Astrocyte (in vitro differentiated cells and primary cell): ENCODE data around the gene PUS10. TPM values are rescaled to one million over a fixed set of nuclear protein-coding genes. Genes with fewer than 3 reads are reported as not detected.

Experiments
- DNase-seq: peaks from one replicate; pipeline ENCODE4 v3.0.0-alpha.2; 2010; ENCODE audit warnings: low read depth
- FAIRE-seq: peaks from 2 replicates; lab custom pipeline; 2011; peaks lifted over from hg19 to GRCh38; lab: Jason Lieb, UNC
- H2AFZ ChIP-seq: 2 replicates; pipeline ENCODE4 v1.6.0; 2012; ENCODE audit warnings: low read depth, low read length, inconsistent platforms
- H3K27ac ChIP-seq: 2 replicates; pipeline ENCODE4 v1.5.1; 2011; ENCODE audit warnings: low read depth, low read length, inconsistent platforms
- H3K27me3 ChIP-seq: 2 replicates; pipeline ENCODE4 v1.6.0; 2011; ENCODE audit warnings: low read length, inconsistent platforms; ENCODE audit not compliant: insufficient read depth
- H3K36me3 ChIP-seq: 2 replicates; pipeline ENCODE4 v1.5.1; 2011; ENCODE audit warnings: low read length, inconsistent platforms; ENCODE audit not compliant: insufficient read depth
- H3K4me1 ChIP-seq: 2 replicates; pipeline ENCODE4 v1.5.1; 2011; ENCODE audit warnings: low read length, inconsistent platforms; ENCODE audit not compliant: insufficient read depth
- H3K4me2 ChIP-seq: 2 replicates; pipeline ENCODE4 v1.6.0; 2012; ENCODE audit warnings: low read length, inconsistent platforms
- H3K4me3 ChIP-seq: 2 replicates; pipeline ENCODE4 v1.5.1; 2011; ENCODE audit warnings: low read depth, mild to moderate bottlenecking, low read length, inconsistent platforms; ENCODE audit not compliant: insufficient read depth
- H3K79me2 ChIP-seq: 2 replicates; pipeline ENCODE4 v1.6.0; 2012; ENCODE audit warnings: mild to moderate bottlenecking, low read length, inconsistent platforms; ENCODE audit not compliant: insufficient read depth
- H3K9ac ChIP-seq: 2 replicates; pipeline ENCODE4 v1.6.0; 2012; ENCODE audit warnings: mild to moderate bottlenecking, low read length, inconsistent platforms
- H3K9me3 ChIP-seq: 2 replicates; pipeline ENCODE4 v1.5.1; 2012; ENCODE audit warnings: low read depth, mild to moderate bottlenecking, low read length, inconsistent platforms; ENCODE audit not compliant: insufficient read depth
- H4K20me1 ChIP-seq: 2 replicates; pipeline ENCODE4 v1.6.0; 2012; ENCODE audit warnings: low read length, inconsistent platforms; ENCODE audit not compliant: insufficient read depth
- H3K27ac Mint-ChIP-seq: one replicate; pipeline ENCODE4 v1.8.0; 2021; ENCODE audit warnings: mild to moderate bottlenecking, mixed read lengths; ENCODE audit not compliant: unreplicated experiment
- H3K27me3 Mint-ChIP-seq: one replicate; pipeline ENCODE4 v1.8.0; 2021; ENCODE audit warnings: low read depth, mixed read lengths; ENCODE audit not compliant: unreplicated experiment
- H3K36me3 Mint-ChIP-seq: one replicate; pipeline ENCODE4 v1.8.0; 2021; ENCODE audit warnings: low read depth, mixed read lengths; ENCODE audit not compliant: unreplicated experiment
- H3K4me1 Mint-ChIP-seq: one replicate; pipeline ENCODE4 v1.8.0; 2021; ENCODE audit warnings: low read depth, mixed read lengths; ENCODE audit not compliant: unreplicated experiment
- H3K4me3 Mint-ChIP-seq: one replicate; pipeline ENCODE4 v1.8.0; 2021; ENCODE audit warnings: mild to moderate bottlenecking, moderate library complexity, mixed read lengths; ENCODE audit not compliant: unreplicated experiment
- H3K9me3 Mint-ChIP-seq: one replicate; pipeline ENCODE4 v1.8.0; 2021; ENCODE audit warnings: mild to moderate bottlenecking, mixed read lengths; ENCODE audit not compliant: unreplicated experiment
- EZH2 ChIP-seq: IDR thresholded peaks from 2 replicates; pipeline ENCODE4 v1.6.1; 2012; ENCODE audit warnings: mild to moderate bottlenecking, low read length, inconsistent platforms; ENCODE audit not compliant: insufficient read depth
- total RNA-seq: library from RNA; stranded (reverse); gene quantifications from 2 replicates; pipeline ENCODE4 v1.2.1, GENCODE V29; 2021
- TF ChIP-seq, protein P1 (sequence below): IDR thresholded peaks from 2 replicates; pipeline ENCODE4 v1.5.1; 2011; ENCODE audit warnings: low read depth, mild to moderate bottlenecking, inconsistent platforms, low read length, moderate library complexity; ENCODE audit not compliant: insufficient read depth

The PUS10 gene
- total RNA-seq, 1 donor from 2014 or later, result 7.7 TPM

- TF ChIP-seq, protein P1, sequence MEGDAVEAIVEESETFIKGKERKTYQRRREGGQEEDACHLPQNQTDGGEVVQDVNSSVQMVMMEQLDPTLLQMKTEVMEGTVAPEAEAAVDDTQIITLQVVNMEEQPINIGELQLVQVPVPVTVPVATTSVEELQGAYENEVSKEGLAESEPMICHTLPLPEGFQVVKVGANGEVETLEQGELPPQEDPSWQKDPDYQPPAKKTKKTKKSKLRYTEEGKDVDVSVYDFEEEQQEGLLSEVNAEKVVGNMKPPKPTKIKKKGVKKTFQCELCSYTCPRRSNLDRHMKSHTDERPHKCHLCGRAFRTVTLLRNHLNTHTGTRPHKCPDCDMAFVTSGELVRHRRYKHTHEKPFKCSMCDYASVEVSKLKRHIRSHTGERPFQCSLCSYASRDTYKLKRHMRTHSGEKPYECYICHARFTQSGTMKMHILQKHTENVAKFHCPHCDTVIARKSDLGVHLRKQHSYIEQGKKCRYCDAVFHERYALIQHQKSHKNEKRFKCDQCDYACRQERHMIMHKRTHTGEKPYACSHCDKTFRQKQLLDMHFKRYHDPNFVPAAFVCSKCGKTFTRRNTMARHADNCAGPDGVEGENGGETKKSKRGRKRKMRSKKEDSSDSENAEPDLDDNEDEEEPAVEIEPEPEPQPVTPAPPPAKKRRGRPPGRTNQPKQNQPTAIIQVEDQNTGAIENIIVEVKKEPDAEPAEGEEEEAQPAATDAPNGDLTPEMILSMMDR, result no peak
- no peak for TF ChIP-seq EZH2
- DNase-seq (peak; percentile 25), FAIRE-seq (no peak)
- H3K9me3 Mint-ChIP-seq, result no peaks in the 10 kb centered on the region
- H3K4me3 Mint-ChIP-seq, result no peak overlapping the region
- H3K27ac Mint-ChIP-seq, result no peak overlapping the region
- H4K20me1 ChIP-seq, result no peaks in the 10 kb centered on the region
- H3K9ac ChIP-seq, result no peak overlapping the region
- no peak overlapping the region for H2AFZ ChIP-seq
- peaks cover 10% of the 10 kb centered on the region for H3K36me3 Mint-ChIP-seq
- no peak overlapping the region for H3K4me2 ChIP-seq
- H3K36me3 ChIP-seq, result peaks cover 2% of the 10 kb centered on the region
- H3K4me1 Mint-ChIP-seq, result peaks cover 3% of the 10 kb centered on the region
- H3K79me2 ChIP-seq, result no peaks in the 10 kb centered on the region
- no peaks in the 10 kb centered on the region for H3K27me3 Mint-ChIP-seq
- no peak overlapping the region for H3K27ac ChIP-seq
- no peak overlapping the region for H3K4me3 ChIP-seq
- no peaks in the 10 kb centered on the region for H3K9me3 ChIP-seq
- H3K27me3 ChIP-seq, result no peaks in the 10 kb centered on the region
- H3K4me1 ChIP-seq, result peaks cover 5% of the 10 kb centered on the region
These were observed 91.1 kb downstream of the PUS10 start for GRCh38 chr2:60926741-60927552.

- no peaks in the 10 kb centered on the region for H3K9me3 Mint-ChIP-seq
These were observed 91.9 kb downstream of the PUS10 start for GRCh38 chr2:60925994-60926740.

More at GRCh38 chr2:60925994-60926740, 91.9 kb downstream of the PUS10 start:
- H3K4me1 ChIP-seq, result peaks cover 5% of the 10 kb centered on the region
- TF ChIP-seq, protein P1, result no peak
- TF ChIP-seq EZH2, result no peak
- Mint-ChIP-seq H3K4me1 (peaks cover 3% of the 10 kb centered on the region), H3K27ac (no peak overlapping the region), H3K27me3 (no peaks in the 10 kb centered on the region), H3K36me3 (peaks cover 10% of the 10 kb centered on the region), H3K4me3 (no peak overlapping the region)
- H3K4me3 ChIP-seq, result no peak overlapping the region
- H3K36me3 ChIP-seq, result peaks cover 2% of the 10 kb centered on the region
- no peak overlapping the region for H3K4me2 ChIP-seq
- H4K20me1 ChIP-seq, result no peaks in the 10 kb centered on the region
- FAIRE-seq (no peak), DNase-seq (peak; percentile 20)
- no peak overlapping the region for H3K27ac ChIP-seq
- H3K27me3 ChIP-seq, result no peaks in the 10 kb centered on the region
- H3K9me3 ChIP-seq, result no peaks in the 10 kb centered on the region
- no peaks in the 10 kb centered on the region for H3K79me2 ChIP-seq
- H2AFZ ChIP-seq, result no peak overlapping the region
- H3K9ac ChIP-seq, result no peak overlapping the region
